HCT116 (cell line): Measurements from ENCODE around the gene DCAF10.

Experiments used
- CTCF ChIP-seq, 3 experiments: fragments of 200-600 bp in 1 of 3; sonication (generic) in 1 of 3; IDR thresholded peaks in 2 of 3; conservative IDR thresholded peaks in 1 of 3; 2 replicates each; pipeline ENCODE4 v1.5.1; 2012 to 2017; ENCODE audit warnings: low read depth in 2 of 3, low read length in 2 of 3, antibody characterized with exemption in 1 of 3, borderline replicate concordance in 1 of 3, control low read depth in 1 of 3, mild to moderate bottlenecking in 1 of 3, mixed read lengths in 1 of 3, mixed run types in 1 of 3, moderate library complexity in 1 of 3; ENCODE audit not compliant: insufficient read depth in 1 of 3
- ELF1 ChIP-seq: IDR thresholded peaks from 2 replicates; pipeline ENCODE4 v1.6.1; 2012; ENCODE audit warnings: low read depth, borderline replicate concordance
- EZH2 ChIP-seq: fragments of 200-600 bp; sonication (generic); IDR thresholded peaks from 2 replicates; pipeline ENCODE4 v1.6.1; 2017; ENCODE audit warnings: antibody characterized with exemption, mixed run types
- EZH2phosphoT487 ChIP-seq: fragments of 200-600 bp; IDR thresholded peaks from 2 replicates; pipeline ENCODE4 v1.6.1; 2018; ENCODE audit warnings: antibody characterized with exemption, borderline replicate concordance
- JUND ChIP-seq: IDR thresholded peaks from 2 replicates; pipeline ENCODE4 v1.6.1; 2012
- POLR2AphosphoS5 ChIP-seq: IDR thresholded peaks from 2 replicates; pipeline ENCODE4 v1.6.1; 2011; ENCODE audit warnings: mild to moderate bottlenecking, low read depth, low read length, moderate library complexity
- RAD21 ChIP-seq: IDR thresholded peaks from 2 replicates; pipeline ENCODE4 v1.6.1; 2012; ENCODE audit warnings: low read depth, mild to moderate bottlenecking
- SP1 ChIP-seq: IDR thresholded peaks from 2 replicates; pipeline ENCODE4 v1.6.1; 2012; ENCODE audit warnings: low read depth
- TCF7L2 ChIP-seq: IDR thresholded peaks from 2 replicates; pipeline ENCODE4 v1.7.0; 2011; ENCODE audit warnings: borderline replicate concordance, inconsistent platforms; ENCODE audit not compliant: insufficient read depth, insufficient read length; ENCODE audit errors: extremely low read depth
- TF ChIP-seq, protein P1 (sequence below): IDR thresholded peaks from 2 replicates; pipeline ENCODE4 v1.6.1; 2012; ENCODE audit warnings: low read depth

- TF ChIP-seq CTCF (IDR thresholded peaks at IDR 0.05 in 2 of 3, conservative IDR thresholded peaks at IDR 0.05 in 1 of 3; ENCODE audit: borderline replicate concordance in 1 of 3, insufficient read depth in 1 of 3, low read depth in 2 of 3, low read length in 2 of 3): no peak
- TF ChIP-seq SP1: no peak
- no peak for TF ChIP-seq EZH2
- no peak for TF ChIP-seq ELF1
- TF ChIP-seq EZH2phosphoT487: no peak
- TF ChIP-seq POLR2AphosphoS5: no peak
- TF ChIP-seq JUND: no peak
- TF ChIP-seq RAD21: no peak
- no peak for TF ChIP-seq TCF7L2
- TF ChIP-seq, protein P1, sequence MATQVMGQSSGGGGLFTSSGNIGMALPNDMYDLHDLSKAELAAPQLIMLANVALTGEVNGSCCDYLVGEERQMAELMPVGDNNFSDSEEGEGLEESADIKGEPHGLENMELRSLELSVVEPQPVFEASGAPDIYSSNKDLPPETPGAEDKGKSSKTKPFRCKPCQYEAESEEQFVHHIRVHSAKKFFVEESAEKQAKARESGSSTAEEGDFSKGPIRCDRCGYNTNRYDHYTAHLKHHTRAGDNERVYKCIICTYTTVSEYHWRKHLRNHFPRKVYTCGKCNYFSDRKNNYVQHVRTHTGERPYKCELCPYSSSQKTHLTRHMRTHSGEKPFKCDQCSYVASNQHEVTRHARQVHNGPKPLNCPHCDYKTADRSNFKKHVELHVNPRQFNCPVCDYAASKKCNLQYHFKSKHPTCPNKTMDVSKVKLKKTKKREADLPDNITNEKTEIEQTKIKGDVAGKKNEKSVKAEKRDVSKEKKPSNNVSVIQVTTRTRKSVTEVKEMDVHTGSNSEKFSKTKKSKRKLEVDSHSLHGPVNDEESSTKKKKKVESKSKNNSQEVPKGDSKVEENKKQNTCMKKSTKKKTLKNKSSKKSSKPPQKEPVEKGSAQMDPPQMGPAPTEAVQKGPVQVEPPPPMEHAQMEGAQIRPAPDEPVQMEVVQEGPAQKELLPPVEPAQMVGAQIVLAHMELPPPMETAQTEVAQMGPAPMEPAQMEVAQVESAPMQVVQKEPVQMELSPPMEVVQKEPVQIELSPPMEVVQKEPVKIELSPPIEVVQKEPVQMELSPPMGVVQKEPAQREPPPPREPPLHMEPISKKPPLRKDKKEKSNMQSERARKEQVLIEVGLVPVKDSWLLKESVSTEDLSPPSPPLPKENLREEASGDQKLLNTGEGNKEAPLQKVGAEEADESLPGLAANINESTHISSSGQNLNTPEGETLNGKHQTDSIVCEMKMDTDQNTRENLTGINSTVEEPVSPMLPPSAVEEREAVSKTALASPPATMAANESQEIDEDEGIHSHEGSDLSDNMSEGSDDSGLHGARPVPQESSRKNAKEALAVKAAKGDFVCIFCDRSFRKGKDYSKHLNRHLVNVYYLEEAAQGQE: no peak
Observed at GRCh38 chr9:37889536-37889935, 88.9 kb downstream of the DCAF10 start.
